NB4 (cell line): ENCODE results near the gene FAM228A.

Experiments
- MYC ChIP-seq: IDR thresholded peaks from 2 replicates; pipeline ENCODE4 v1.6.1; 2011; ENCODE audit warnings: low read depth, low read length
- TF ChIP-seq, protein P1 (sequence below): IDR thresholded peaks from one replicate; pipeline ENCODE4 v1.5.1; 2012; ENCODE audit warnings: low read depth, low read length

DNA sequence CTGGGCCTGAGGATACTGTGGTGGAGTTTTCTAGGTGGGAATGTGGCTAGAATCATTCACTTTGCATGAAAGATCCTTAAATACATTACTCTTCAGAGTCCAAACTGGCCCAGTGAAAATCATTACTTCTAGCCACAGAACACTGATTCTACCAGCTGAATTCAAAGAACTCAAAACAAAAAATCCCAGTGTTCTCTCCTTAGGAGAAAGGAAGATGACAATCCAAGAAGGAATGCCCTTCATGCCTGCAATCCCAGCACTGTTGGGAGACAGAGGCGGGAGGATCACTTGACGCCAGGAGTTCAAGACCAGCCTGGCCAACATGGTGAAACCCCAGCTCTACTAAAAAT is 35.2 kb downstream of the FAM228A start:
- TF ChIP-seq, protein P1, sequence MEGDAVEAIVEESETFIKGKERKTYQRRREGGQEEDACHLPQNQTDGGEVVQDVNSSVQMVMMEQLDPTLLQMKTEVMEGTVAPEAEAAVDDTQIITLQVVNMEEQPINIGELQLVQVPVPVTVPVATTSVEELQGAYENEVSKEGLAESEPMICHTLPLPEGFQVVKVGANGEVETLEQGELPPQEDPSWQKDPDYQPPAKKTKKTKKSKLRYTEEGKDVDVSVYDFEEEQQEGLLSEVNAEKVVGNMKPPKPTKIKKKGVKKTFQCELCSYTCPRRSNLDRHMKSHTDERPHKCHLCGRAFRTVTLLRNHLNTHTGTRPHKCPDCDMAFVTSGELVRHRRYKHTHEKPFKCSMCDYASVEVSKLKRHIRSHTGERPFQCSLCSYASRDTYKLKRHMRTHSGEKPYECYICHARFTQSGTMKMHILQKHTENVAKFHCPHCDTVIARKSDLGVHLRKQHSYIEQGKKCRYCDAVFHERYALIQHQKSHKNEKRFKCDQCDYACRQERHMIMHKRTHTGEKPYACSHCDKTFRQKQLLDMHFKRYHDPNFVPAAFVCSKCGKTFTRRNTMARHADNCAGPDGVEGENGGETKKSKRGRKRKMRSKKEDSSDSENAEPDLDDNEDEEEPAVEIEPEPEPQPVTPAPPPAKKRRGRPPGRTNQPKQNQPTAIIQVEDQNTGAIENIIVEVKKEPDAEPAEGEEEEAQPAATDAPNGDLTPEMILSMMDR, result no peak
- no peak for TF ChIP-seq MYC
